ENCODE results near the gene TBXAS1. TPM values are rescaled to one million over a fixed set of nuclear protein-coding genes. Genes with fewer than 3 reads are reported as not detected.

TBXAS1 gene
- total RNA-seq, 1 donor from 2014 or later, result 9.9 TPM

DNA sequence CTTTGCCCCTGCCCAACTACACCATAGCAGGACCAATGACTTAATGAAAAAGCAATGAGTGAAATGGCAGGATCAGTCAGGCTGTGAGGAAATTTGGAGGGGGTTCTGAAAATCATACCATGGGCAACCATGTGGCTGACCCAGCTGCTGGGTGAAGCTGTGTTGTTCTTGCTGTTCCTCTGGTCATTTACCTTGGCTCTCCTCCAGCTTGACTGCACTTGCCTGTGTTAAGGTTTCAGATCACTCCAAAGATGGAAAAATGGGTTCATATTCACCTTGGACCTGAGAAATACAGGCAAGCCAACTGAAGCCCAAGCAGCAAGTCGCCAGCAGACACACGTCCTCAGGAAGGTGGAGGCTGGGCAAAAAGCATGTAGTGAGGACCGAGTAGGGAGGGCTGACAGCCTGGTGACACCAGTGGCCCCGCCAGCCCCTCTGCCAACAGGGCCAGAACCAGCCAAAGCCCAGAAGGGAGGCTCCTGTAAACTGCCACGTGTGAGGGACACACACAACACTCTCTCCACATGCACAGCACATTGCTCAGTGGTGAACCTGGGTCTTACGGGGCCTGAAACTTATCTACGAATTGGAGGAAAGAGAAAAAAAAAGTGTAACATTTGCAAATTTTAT, 193.6 kb downstream of the TBXAS1 start:
- Histone ChIP-seq H3K27ac (ENCODE audit: low read depth, low read length) (no peak overlapping the region), H3K9me3 (ENCODE audit: control insufficient read depth in 3 of 3, low read length in 3 of 3) (no peaks in the 10 kb centered on the region), H3K36me3 (ENCODE audit: control insufficient read depth in 3 of 3, insufficient read depth in 3 of 3, low read length in 3 of 3) (peaks cover 13 to 22% (median 16%) of the 10 kb centered on the region in 3 donors), H3K9ac (ENCODE audit: low read depth in 1 of 3, low read length in 3 of 3) (no peak overlapping the region), H3K27me3 (ENCODE audit: control insufficient read depth in 3 of 3, insufficient read depth in 3 of 3, low read length in 3 of 3) (peaks cover 0 to 6% (median 0%) of the 10 kb centered on the region in 3 donors), H3K4me1 (ENCODE audit: control insufficient read depth in 3 of 3, insufficient read depth in 3 of 3, low read length in 3 of 3) (no peaks in the 10 kb centered on the region), H3K4me3 (ENCODE audit: low read length in 3 of 3) (no peak overlapping the region)

DNA sequence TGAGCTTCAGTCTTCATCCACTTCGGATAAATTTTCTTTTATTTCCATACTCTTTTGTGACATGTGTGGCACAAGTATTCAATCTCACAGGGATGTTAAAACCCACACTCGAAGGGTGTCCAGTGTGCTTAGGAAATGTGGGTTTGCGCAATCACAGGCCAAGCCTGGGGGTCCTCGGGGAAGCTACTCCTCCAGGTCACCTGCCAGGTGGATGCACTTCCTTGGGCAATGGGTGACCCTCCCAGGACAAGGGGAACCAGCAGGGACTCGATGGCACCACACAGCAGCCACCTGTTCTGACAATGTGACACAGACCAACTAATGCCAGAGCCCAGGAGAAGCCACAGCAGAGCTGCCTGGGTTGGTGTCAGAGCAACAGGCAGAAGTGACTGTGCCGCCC, 194.7 kb downstream of the TBXAS1 start:
- peaks cover 16 to 25% (median 17%) of the 10 kb centered on the region in 3 donors for H3K36me3 ChIP-seq (ENCODE audit: control insufficient read depth in 3 of 3, insufficient read depth in 3 of 3, low read length in 3 of 3)

DNA sequence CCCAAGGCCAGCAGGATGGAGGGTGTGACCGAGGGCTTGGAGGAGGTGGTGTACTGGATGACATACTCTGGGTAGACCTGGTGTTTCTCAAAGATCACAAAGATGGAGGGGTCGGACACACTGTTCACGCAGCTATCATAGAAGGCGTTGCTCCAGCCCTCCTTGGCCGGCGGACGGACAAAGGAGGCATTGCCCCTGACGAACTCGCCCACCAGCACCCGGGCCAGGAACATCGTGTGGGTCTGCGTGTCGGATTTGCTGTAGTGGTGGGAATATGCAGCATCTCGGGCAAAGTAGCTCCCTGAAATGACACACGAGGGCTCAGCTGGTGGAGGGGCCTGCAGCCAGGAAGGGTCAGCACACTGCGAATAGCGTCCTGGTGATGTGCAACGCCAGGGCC, 195.5 kb downstream of the TBXAS1 start:
- no peak overlapping the region for H3K27ac ChIP-seq (ENCODE audit: low read depth, low read length)
- no peaks in the 10 kb centered on the region for H3K27me3 ChIP-seq (ENCODE audit: control insufficient read depth in 3 of 3, insufficient read depth in 3 of 3, low read length in 3 of 3)
- H3K9ac ChIP-seq (ENCODE audit: low read depth in 1 of 3, low read length in 3 of 3), result no peak overlapping the region
- H3K9me3 ChIP-seq (ENCODE audit: control insufficient read depth in 3 of 3, low read length in 3 of 3), result no peaks in the 10 kb centered on the region
- no peaks in the 10 kb centered on the region for H3K4me1 ChIP-seq (ENCODE audit: control insufficient read depth in 3 of 3, insufficient read depth in 3 of 3, low read length in 3 of 3)
- peaks cover 16 to 25% (median 17%) of the 10 kb centered on the region in 3 donors for H3K36me3 ChIP-seq (ENCODE audit: control insufficient read depth in 3 of 3, insufficient read depth in 3 of 3, low read length in 3 of 3)
- H3K4me3 ChIP-seq (ENCODE audit: low read length in 3 of 3), result no peak overlapping the region

More for the DNA sequence above, 194.7 kb downstream of the TBXAS1 start:
- Histone ChIP-seq H3K4me1 (ENCODE audit: control insufficient read depth in 3 of 3, insufficient read depth in 3 of 3, low read length in 3 of 3) (no peaks in the 10 kb centered on the region), H3K27me3 (ENCODE audit: control insufficient read depth in 3 of 3, insufficient read depth in 3 of 3, low read length in 3 of 3) (peaks cover 0 to 2% (median 0%) of the 10 kb centered on the region in 3 donors), H3K27ac (ENCODE audit: low read depth, low read length) (no peak overlapping the region), H3K4me3 (ENCODE audit: low read length in 3 of 3) (no peak overlapping the region), H3K9ac (ENCODE audit: low read depth in 1 of 3, low read length in 3 of 3) (no peak overlapping the region), H3K9me3 (ENCODE audit: control insufficient read depth in 3 of 3, low read length in 3 of 3) (no peaks in the 10 kb centered on the region)

DNA sequence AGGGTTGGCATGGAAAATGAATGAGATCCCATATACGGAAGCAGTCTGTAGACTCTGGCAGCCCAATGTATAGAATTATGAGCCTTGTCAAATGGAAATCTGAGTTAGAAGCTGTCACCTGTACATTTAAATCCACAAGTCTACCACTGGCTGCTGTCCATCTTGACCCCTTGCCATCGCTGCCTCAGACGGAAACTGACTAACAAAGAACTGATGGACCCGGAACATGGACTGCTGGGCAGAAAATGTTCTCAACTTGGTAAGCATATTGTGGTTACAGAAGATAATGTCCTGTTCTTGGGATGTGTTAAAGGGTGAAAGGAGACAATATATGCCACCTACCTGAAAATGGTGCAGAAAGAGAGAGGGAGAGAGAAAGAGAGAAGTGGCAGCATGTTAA, 196.2 kb downstream of the TBXAS1 start:
- no peaks in the 10 kb centered on the region for H3K4me1 ChIP-seq (ENCODE audit: control insufficient read depth in 3 of 3, insufficient read depth in 3 of 3, low read length in 3 of 3)
- H3K36me3 ChIP-seq (ENCODE audit: control insufficient read depth in 3 of 3, insufficient read depth in 3 of 3, low read length in 3 of 3), result peaks cover 16 to 25% (median 17%) of the 10 kb centered on the region in 3 donors
- H3K9ac ChIP-seq (ENCODE audit: low read depth in 1 of 3, low read length in 3 of 3), result no peak overlapping the region
- H3K27ac ChIP-seq (ENCODE audit: low read depth, low read length), result no peak overlapping the region
- H3K4me3 ChIP-seq (ENCODE audit: low read length in 3 of 3), result no peak overlapping the region
- no peaks in the 10 kb centered on the region for H3K27me3 ChIP-seq (ENCODE audit: control insufficient read depth in 3 of 3, insufficient read depth in 3 of 3, low read length in 3 of 3)
- H3K9me3 ChIP-seq (ENCODE audit: control insufficient read depth in 3 of 3, low read length in 3 of 3), result no peaks in the 10 kb centered on the region

DNA sequence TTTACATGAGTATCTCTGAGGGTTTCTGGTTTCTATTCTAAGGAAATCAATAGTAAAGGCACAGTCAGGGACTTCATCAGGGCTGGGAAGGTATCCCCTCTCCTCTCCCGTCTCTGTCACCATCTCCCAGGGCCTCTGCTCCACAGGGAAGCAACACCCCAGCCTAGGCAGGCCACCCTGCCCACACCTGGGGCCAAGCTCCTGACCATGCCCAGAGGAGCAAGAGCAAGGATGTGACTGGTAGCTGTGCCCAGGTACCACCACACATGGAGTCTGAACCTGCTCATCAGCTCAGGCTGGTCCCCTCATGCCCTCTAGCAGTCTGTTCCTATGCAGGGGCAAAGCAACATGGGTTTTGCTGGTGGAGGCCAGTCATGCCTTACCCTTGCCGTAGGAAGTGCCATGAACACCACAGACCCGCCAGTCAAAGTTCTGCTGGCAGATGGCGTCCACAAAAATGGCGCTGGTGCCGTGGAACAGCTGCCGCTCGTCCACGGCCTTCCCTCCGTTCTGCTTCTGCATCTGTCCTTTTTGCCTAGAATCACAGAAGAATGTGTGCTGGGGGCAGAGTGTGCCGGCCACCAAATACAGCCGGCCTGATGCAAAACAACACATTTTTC, 196.9 kb downstream of the TBXAS1 start:
- no peaks in the 10 kb centered on the region for H3K9me3 ChIP-seq (ENCODE audit: control insufficient read depth in 3 of 3, low read length in 3 of 3)
- H3K9ac ChIP-seq (ENCODE audit: low read depth in 1 of 3, low read length in 3 of 3), result no peak overlapping the region
- no peaks in the 10 kb centered on the region for H3K27me3 ChIP-seq (ENCODE audit: control insufficient read depth in 3 of 3, insufficient read depth in 3 of 3, low read length in 3 of 3)
- no peak overlapping the region for H3K27ac ChIP-seq (ENCODE audit: low read depth, low read length)
- no peaks in the 10 kb centered on the region for H3K4me1 ChIP-seq (ENCODE audit: control insufficient read depth in 3 of 3, insufficient read depth in 3 of 3, low read length in 3 of 3)
- no peak overlapping the region for H3K4me3 ChIP-seq (ENCODE audit: low read length in 3 of 3)
- H3K36me3 ChIP-seq (ENCODE audit: control insufficient read depth in 3 of 3, insufficient read depth in 3 of 3, low read length in 3 of 3), result peaks cover 16 to 25% (median 17%) of the 10 kb centered on the region in 3 donors

DNA sequence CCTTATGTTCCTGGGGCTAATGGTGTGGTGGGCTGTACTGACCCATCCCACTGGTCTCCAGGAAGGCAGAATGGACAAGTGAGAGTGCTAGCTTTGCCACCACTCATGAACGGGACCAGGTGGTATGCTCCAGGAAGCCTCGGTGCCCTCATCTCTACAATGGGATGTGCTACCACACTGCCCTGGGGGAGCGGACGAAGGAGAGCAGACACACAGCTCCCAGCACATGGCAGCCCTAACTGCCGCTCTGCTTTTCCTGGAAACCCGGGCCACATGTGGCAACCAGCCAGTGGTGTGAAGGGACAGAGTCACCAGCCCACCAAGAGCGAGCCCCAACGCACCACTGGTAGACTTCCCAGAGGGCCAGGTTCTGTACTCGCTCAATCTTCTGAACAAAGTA, 197.9 kb downstream of the TBXAS1 start:
- no peaks in the 10 kb centered on the region for H3K4me1 ChIP-seq (ENCODE audit: control insufficient read depth in 3 of 3, insufficient read depth in 3 of 3, low read length in 3 of 3)
- no peak overlapping the region for H3K4me3 ChIP-seq (ENCODE audit: low read length in 3 of 3)
- no peaks in the 10 kb centered on the region for H3K27me3 ChIP-seq (ENCODE audit: control insufficient read depth in 3 of 3, insufficient read depth in 3 of 3, low read length in 3 of 3)
- H3K9ac ChIP-seq (ENCODE audit: low read depth in 1 of 3, low read length in 3 of 3), result no peak overlapping the region
- peaks cover 16 to 25% (median 17%) of the 10 kb centered on the region in 3 donors for H3K36me3 ChIP-seq (ENCODE audit: control insufficient read depth in 3 of 3, insufficient read depth in 3 of 3, low read length in 3 of 3)
- no peaks in the 10 kb centered on the region for H3K9me3 ChIP-seq (ENCODE audit: control insufficient read depth in 3 of 3, low read length in 3 of 3)
- no peak overlapping the region for H3K27ac ChIP-seq (ENCODE audit: low read depth, low read length)

DNA sequence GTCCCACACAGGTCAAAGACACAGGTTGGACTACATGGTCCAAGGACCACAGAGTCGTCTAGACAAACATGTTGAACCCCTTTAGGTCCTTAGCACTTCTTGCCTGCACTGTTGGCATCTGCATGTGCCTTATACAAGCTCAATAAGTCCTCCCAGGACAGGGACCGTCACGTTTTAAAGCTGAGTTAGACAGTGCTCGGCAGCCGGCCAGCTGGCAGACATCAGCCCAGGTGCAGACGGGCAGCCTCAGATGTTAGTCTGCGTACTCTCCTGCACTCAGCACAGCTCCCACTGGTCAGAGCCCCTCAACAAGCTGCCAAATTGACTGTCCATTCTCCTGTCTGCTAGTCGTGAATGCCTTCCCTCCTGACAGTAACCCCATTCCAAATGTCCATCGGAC, 198.8 kb downstream of the TBXAS1 start:
- no peak overlapping the region for H3K27ac ChIP-seq (ENCODE audit: low read depth, low read length)
- H3K9ac ChIP-seq (ENCODE audit: low read depth in 1 of 3, low read length in 3 of 3), result no peak overlapping the region
- no peaks in the 10 kb centered on the region for H3K9me3 ChIP-seq (ENCODE audit: control insufficient read depth in 3 of 3, low read length in 3 of 3)
- H3K36me3 ChIP-seq (ENCODE audit: control insufficient read depth in 3 of 3, insufficient read depth in 3 of 3, low read length in 3 of 3), result peaks cover 16 to 22% (median 17%) of the 10 kb centered on the region in 3 donors
- no peak overlapping the region for H3K4me3 ChIP-seq (ENCODE audit: low read length in 3 of 3)
- no peaks in the 10 kb centered on the region for H3K4me1 ChIP-seq (ENCODE audit: control insufficient read depth in 3 of 3, insufficient read depth in 3 of 3, low read length in 3 of 3)
- no peaks in the 10 kb centered on the region for H3K27me3 ChIP-seq (ENCODE audit: control insufficient read depth in 3 of 3, insufficient read depth in 3 of 3, low read length in 3 of 3)

DNA sequence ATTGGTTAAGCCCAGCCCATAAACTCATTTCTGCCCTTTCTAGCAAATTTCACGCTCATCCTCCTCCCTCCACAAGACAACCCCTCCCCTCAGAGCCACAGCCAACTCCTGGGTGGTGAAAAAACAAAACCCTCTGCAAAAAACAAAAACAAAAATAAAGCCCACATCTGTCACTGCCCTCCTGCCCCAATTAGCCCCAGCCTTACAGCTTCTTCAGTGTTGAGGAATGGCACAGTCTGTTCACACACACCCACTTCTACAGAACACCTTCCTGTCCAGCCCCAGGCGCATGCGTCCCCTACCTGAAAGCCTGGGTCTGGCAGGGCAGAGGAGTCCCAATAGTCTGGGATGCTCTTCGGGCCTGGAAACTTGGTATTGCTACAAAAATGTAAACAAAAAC, 199.2 kb downstream of the TBXAS1 start:
- no peaks in the 10 kb centered on the region for H3K9me3 ChIP-seq (ENCODE audit: control insufficient read depth in 3 of 3, low read length in 3 of 3)
- H3K4me1 ChIP-seq (ENCODE audit: control insufficient read depth in 3 of 3, insufficient read depth in 3 of 3, low read length in 3 of 3), result no peaks in the 10 kb centered on the region
- H3K27me3 ChIP-seq (ENCODE audit: control insufficient read depth in 3 of 3, insufficient read depth in 3 of 3, low read length in 3 of 3), result no peaks in the 10 kb centered on the region
- no peak overlapping the region for H3K27ac ChIP-seq (ENCODE audit: low read depth, low read length)
- no peak overlapping the region for H3K4me3 ChIP-seq (ENCODE audit: low read length in 3 of 3)
- no peak overlapping the region for H3K9ac ChIP-seq (ENCODE audit: low read depth in 1 of 3, low read length in 3 of 3)
- peaks cover 18 to 22% (median 18%) of the 10 kb centered on the region in 3 donors for H3K36me3 ChIP-seq (ENCODE audit: control insufficient read depth in 3 of 3, insufficient read depth in 3 of 3, low read length in 3 of 3)

DNA sequence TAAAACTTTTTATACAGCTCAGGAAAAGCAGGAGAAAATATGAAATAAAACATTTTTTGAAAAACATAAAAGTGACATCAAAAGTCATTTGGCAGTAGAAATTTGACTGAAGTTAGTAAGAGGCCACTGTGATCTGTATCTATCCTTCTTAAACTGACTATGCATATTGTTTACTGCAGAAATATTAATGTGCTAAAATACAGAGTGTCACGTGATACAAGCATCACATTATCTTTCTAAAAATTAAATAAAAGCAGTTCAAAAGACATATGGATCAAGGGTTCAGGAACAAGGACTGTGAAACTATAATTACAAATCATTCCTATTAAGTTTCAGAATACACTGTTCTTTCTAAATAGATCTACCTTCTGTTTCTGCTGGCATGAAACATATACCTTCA, 200.0 kb downstream of the TBXAS1 start:
- Histone ChIP-seq H3K27ac (ENCODE audit: low read depth, low read length) (no peak overlapping the region), H3K4me3 (ENCODE audit: low read length in 3 of 3) (no peak overlapping the region), H3K9ac (ENCODE audit: low read depth in 1 of 3, low read length in 3 of 3) (no peak overlapping the region), H3K27me3 (ENCODE audit: control insufficient read depth in 3 of 3, insufficient read depth in 3 of 3, low read length in 3 of 3) (no peaks in the 10 kb centered on the region), H3K4me1 (ENCODE audit: control insufficient read depth in 3 of 3, insufficient read depth in 3 of 3, low read length in 3 of 3) (no peaks in the 10 kb centered on the region), H3K36me3 (ENCODE audit: control insufficient read depth in 3 of 3, insufficient read depth in 3 of 3, low read length in 3 of 3) (peaks cover 19 to 25% (median 21%) of the 10 kb centered on the region in 3 donors), H3K9me3 (ENCODE audit: control insufficient read depth in 3 of 3, low read length in 3 of 3) (no peaks in the 10 kb centered on the region)

DNA sequence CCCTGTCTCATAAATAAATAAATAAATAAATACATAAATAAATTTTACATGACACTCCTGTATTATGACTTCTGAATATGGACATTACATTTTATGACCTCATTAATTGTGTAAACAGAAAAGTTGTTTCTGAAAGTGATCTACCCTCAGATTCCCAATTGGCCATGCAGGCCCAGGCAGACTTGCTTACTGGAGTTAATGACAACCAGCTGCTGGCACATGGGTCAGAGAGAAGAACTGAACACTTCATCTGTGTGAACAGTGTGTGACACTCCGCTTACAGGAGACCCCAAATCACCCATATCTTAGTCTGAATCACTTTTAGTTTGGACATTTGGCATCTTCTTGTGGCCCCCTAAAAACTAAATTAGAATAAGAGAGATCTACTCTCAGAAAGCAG, 202.3 kb downstream of the TBXAS1 start:
- no peaks in the 10 kb centered on the region for H3K4me1 ChIP-seq (ENCODE audit: control insufficient read depth in 3 of 3, insufficient read depth in 3 of 3, low read length in 3 of 3)
- no peak overlapping the region for H3K27ac ChIP-seq (ENCODE audit: low read depth, low read length)
- peaks cover 14 to 15% (median 14%) of the 10 kb centered on the region in 3 donors for H3K36me3 ChIP-seq (ENCODE audit: control insufficient read depth in 3 of 3, insufficient read depth in 3 of 3, low read length in 3 of 3)
- no peak overlapping the region for H3K4me3 ChIP-seq (ENCODE audit: low read length in 3 of 3)
- no peaks in the 10 kb centered on the region for H3K27me3 ChIP-seq (ENCODE audit: control insufficient read depth in 3 of 3, insufficient read depth in 3 of 3, low read length in 3 of 3)
- H3K9ac ChIP-seq (ENCODE audit: low read depth in 1 of 3, low read length in 3 of 3), result no peak overlapping the region
- H3K9me3 ChIP-seq (ENCODE audit: control insufficient read depth in 3 of 3, low read length in 3 of 3), result no peaks in the 10 kb centered on the region
